GM21423 (cell line): ENCODE measurements around the gene F10.
A peak's percentile ranks its signal among the peaks of the same experiment; 100 is the strongest.

Source experiments
- ATAC-seq: cut with Tn5 transposase; IDR thresholded peaks from one replicate; pipeline ENCODE4 v1.9.1; 2021; ENCODE audit warnings: mild to moderate bottlenecking, moderate library complexity; ENCODE audit not compliant: unreplicated experiment

F10 gene

GRCh38 chr13:113166681-113167080 is 44.1 kb downstream of the F10 start:
- no peak for ATAC-seq

GRCh38 chr13:113167155-113167554 is 44.6 kb downstream of the F10 start:
- no peak for ATAC-seq

GRCh38 chr13:113167575-113167974 is 45.0 kb downstream of the F10 start:
- ATAC-seq = no peak

GRCh38 chr13:113168211-113168610 is 45.6 kb downstream of the F10 start:
- ATAC-seq = no peak

GRCh38 chr13:113169277-113170272 is 47.0 kb downstream of the F10 start:
- ATAC-seq = no peak

- ATAC-seq = no peak
Observed at GRCh38 chr13:113170511-113170910, 47.9 kb downstream of the F10 start.

GRCh38 chr13:113171250-113172125 is 48.9 kb downstream of the F10 start:
- no peak for ATAC-seq

- ATAC-seq = no peak
Observed at GRCh38 chr13:113172419-113172926, 49.9 kb downstream of the F10 start.

GRCh38 chr13:113176280-113176679 is 53.7 kb downstream of the F10 start:
- no peak for ATAC-seq

GRCh38 chr13:113176822-113177221 is 54.2 kb downstream of the F10 start:
- ATAC-seq = no peak

GRCh38 chr13:113178070-113178895 is 55.7 kb downstream of the F10 start:
- ATAC-seq = no peak

- no peak for ATAC-seq
Observed at GRCh38 chr13:113178896-113179167, 56.2 kb downstream of the F10 start.

- ATAC-seq = no peak
Observed at GRCh38 chr13:113179374-113180230, 57.0 kb downstream of the F10 start.

- no peak for ATAC-seq
Observed at GRCh38 chr13:113182046-113182445, 59.4 kb downstream of the F10 start.

GRCh38 chr13:113183450-113184129 is 61.0 kb downstream of the F10 start:
- ATAC-seq = no peak

- ATAC-seq = no peak
Observed at GRCh38 chr13:113184568-113185440, 62.2 kb downstream of the F10 start.

GRCh38 chr13:113186061-113186900 is 63.7 kb downstream of the F10 start:
- ATAC-seq = peak; percentile 91
